Panc1 (cell line): ENCODE data around the gene FER1L5. TPM values are rescaled to one million over a fixed set of nuclear protein-coding genes. Genes with fewer than 3 reads are reported as not detected.

Source experiments
- ATAC-seq: fragments of 200-7000 bp; cut with Tn5 transposase; 2 replicates; pipeline ENCODE4 v1.9.1; 2020; ENCODE audit warnings: mild to moderate bottlenecking, moderate library complexity
- BruUV-seq: library from RNA; stranded (reverse); fragments of 400-500 nt; replicated peaks from 2 replicates; lab custom pipeline; 2021; lab: Mats Ljungman, UMichigan
- CTCF ChIA-PET: fragments of 300-600 bp; sonication (Branson Sonifier 250); formaldehyde crosslinking; loops from one replicate; lab custom pipeline; 2022; ENCODE audit warnings: antibody characterized with exemption; lab: Charles Lee
- POLR2A ChIA-PET: fragments of 300-600 bp; sonication (Branson Sonifier 250); formaldehyde crosslinking; loops from one replicate; lab custom pipeline; 2022; ENCODE audit warnings: antibody characterized with exemption; lab: Charles Lee
- DNase-seq: peaks from one replicate; pipeline ENCODE4 v3.0.0-alpha.2; 2010; ENCODE audit warnings: low read depth, low spot score
- H3K27ac ChIP-seq: 2 replicates; pipeline ENCODE4 v1.5.1; 2011; ENCODE audit warnings: mild to moderate bottlenecking, low read length, inconsistent platforms
- H3K27me3 ChIP-seq: fragments of 200-500 bp; sonication (Bioruptor generic); 2 replicates; pipeline ENCODE4 v1.6.0; 2014; ENCODE audit warnings: low read length, inconsistent platforms; ENCODE audit not compliant: control insufficient read depth, insufficient read depth
- H3K36me3 ChIP-seq: fragments of 200-500 bp; sonication (Bioruptor generic); 2 replicates; pipeline ENCODE4 v1.5.1; 2014; ENCODE audit warnings: inconsistent platforms, mild to moderate bottlenecking, low read length, moderate library complexity; ENCODE audit not compliant: control insufficient read depth, insufficient read depth
- H3K4me1 ChIP-seq: 2 replicates; pipeline ENCODE4 v1.5.1; 2011; ENCODE audit warnings: inconsistent platforms, mild to moderate bottlenecking, low read length, moderate library complexity; ENCODE audit not compliant: control insufficient read depth, insufficient read depth
- H3K4me3 ChIP-seq, 2 experiments: 2 replicates each; pipeline ENCODE4 v1.5.1; 2011 to 2012; ENCODE audit warnings: low read depth in 2 of 2, low read length in 2 of 2, mild to moderate bottlenecking in 2 of 2, inconsistent platforms in 1 of 2, moderate library complexity in 1 of 2
- H3K9me3 ChIP-seq: fragments of 200-500 bp; sonication (Bioruptor generic); 2 replicates; pipeline ENCODE4 v1.5.1; 2014; ENCODE audit warnings: low read depth, mild to moderate bottlenecking, inconsistent platforms, low read length, moderate library complexity; ENCODE audit not compliant: control insufficient read depth, insufficient read depth
- POLR2AphosphoS5 ChIP-seq: IDR thresholded peaks from 2 replicates; pipeline ENCODE4 v1.6.1; 2012; ENCODE audit warnings: mild to moderate bottlenecking, low read depth, low read length, moderate library complexity
- SIN3A ChIP-seq: IDR thresholded peaks from 2 replicates; pipeline ENCODE4 v1.6.1; 2012; ENCODE audit warnings: low read depth, mild to moderate bottlenecking, low read length, moderate library complexity, borderline replicate concordance; ENCODE audit not compliant: insufficient read depth
- TCF7L2 ChIP-seq: IDR thresholded peaks from 2 replicates; pipeline ENCODE4 v1.6.1; 2011; ENCODE audit warnings: mild to moderate bottlenecking, low read depth, low read length, inconsistent platforms
- in situ Hi-C: cut with HindIII; loops from 2 replicates; pipeline ENCODE4 v1.10.0; 2016; ENCODE audit warnings: low sequenced_read_pairs, low pct_unique_long_range_greater_than_20kb
- intact Hi-C: fragments of 100-400 bp; cut with micrococcal nuclease; formaldehyde crosslinking; loops from one replicate; pipeline ENCODE4 v1.10.0; 2022; ENCODE audit not compliant: unreplicated experiment
- total RNA-seq: library from RNA; stranded (reverse); gene quantifications from one replicate; pipeline ENCODE4 v1.2.1, GENCODE V29; 2021; ENCODE audit not compliant: unreplicated experiment
- TF ChIP-seq, protein P1 (sequence below): fragments of 450-650 bp; IDR thresholded peaks from 2 replicates; pipeline ENCODE4 v1.5.1; 2017; ENCODE audit warnings: mild to moderate bottlenecking
- TF ChIP-seq, protein P2 (sequence below), 2 experiments: IDR thresholded peaks; 2 replicates each; pipeline ENCODE4 v1.6.1; 2011 to 2012; ENCODE audit warnings: low read depth in 2 of 2, control low read depth in 1 of 2, low read length in 1 of 2, mild to moderate bottlenecking in 1 of 2, moderate library complexity in 1 of 2; ENCODE audit not compliant: insufficient read depth in 1 of 2

FER1L5 gene
- total RNA-seq, 1 experiment from 2014 or later = not detected

GRCh38 chr2:96633641-96634040 is 8.9 kb upstream of the FER1L5 start:
- peaks cover 10% of the 10 kb centered on the region for H3K4me1 ChIP-seq
- no peak for ATAC-seq
- in situ Hi-C loops = no loop called here
- TF ChIP-seq POLR2AphosphoS5 = no peak
- no peak for TF ChIP-seq TCF7L2
- TF ChIP-seq, protein P1, sequence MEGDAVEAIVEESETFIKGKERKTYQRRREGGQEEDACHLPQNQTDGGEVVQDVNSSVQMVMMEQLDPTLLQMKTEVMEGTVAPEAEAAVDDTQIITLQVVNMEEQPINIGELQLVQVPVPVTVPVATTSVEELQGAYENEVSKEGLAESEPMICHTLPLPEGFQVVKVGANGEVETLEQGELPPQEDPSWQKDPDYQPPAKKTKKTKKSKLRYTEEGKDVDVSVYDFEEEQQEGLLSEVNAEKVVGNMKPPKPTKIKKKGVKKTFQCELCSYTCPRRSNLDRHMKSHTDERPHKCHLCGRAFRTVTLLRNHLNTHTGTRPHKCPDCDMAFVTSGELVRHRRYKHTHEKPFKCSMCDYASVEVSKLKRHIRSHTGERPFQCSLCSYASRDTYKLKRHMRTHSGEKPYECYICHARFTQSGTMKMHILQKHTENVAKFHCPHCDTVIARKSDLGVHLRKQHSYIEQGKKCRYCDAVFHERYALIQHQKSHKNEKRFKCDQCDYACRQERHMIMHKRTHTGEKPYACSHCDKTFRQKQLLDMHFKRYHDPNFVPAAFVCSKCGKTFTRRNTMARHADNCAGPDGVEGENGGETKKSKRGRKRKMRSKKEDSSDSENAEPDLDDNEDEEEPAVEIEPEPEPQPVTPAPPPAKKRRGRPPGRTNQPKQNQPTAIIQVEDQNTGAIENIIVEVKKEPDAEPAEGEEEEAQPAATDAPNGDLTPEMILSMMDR = no peak
- TF ChIP-seq SIN3A = no peak
- TF ChIP-seq, protein P2, sequence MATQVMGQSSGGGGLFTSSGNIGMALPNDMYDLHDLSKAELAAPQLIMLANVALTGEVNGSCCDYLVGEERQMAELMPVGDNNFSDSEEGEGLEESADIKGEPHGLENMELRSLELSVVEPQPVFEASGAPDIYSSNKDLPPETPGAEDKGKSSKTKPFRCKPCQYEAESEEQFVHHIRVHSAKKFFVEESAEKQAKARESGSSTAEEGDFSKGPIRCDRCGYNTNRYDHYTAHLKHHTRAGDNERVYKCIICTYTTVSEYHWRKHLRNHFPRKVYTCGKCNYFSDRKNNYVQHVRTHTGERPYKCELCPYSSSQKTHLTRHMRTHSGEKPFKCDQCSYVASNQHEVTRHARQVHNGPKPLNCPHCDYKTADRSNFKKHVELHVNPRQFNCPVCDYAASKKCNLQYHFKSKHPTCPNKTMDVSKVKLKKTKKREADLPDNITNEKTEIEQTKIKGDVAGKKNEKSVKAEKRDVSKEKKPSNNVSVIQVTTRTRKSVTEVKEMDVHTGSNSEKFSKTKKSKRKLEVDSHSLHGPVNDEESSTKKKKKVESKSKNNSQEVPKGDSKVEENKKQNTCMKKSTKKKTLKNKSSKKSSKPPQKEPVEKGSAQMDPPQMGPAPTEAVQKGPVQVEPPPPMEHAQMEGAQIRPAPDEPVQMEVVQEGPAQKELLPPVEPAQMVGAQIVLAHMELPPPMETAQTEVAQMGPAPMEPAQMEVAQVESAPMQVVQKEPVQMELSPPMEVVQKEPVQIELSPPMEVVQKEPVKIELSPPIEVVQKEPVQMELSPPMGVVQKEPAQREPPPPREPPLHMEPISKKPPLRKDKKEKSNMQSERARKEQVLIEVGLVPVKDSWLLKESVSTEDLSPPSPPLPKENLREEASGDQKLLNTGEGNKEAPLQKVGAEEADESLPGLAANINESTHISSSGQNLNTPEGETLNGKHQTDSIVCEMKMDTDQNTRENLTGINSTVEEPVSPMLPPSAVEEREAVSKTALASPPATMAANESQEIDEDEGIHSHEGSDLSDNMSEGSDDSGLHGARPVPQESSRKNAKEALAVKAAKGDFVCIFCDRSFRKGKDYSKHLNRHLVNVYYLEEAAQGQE (IDR thresholded peaks at IDR 0.05; ENCODE audit: insufficient read depth in 1 of 2, low read depth in 2 of 2, low read length in 1 of 2) = no peak
- no peak overlapping the region for H3K27ac ChIP-seq
- intact Hi-C loops = no loop called here
- peaks cover 16% of the 10 kb centered on the region for H3K36me3 ChIP-seq
- DNase-seq = no peak
- CTCF ChIA-PET = no interaction called here
- no peak overlapping the region for H3K4me3 ChIP-seq
- BruUV-seq = no TSS peak
- no peaks in the 10 kb centered on the region for H3K27me3 ChIP-seq
- H3K9me3 ChIP-seq = no peaks in the 10 kb centered on the region
- POLR2A ChIA-PET = interaction anchor here (0.7 kb wide), 2 partner anchors 12 to 140 kb away, joined by 6 to 8 read pairs; no protein-coding TSS in a partner anchor

- ATAC-seq (no peak), DNase-seq (no peak)
- peak overlapping the region; percentile 90 for H3K27ac ChIP-seq
- H3K9me3 ChIP-seq = no peaks in the 10 kb centered on the region
- no peaks in the 10 kb centered on the region for H3K27me3 ChIP-seq
- peaks cover 10% of the 10 kb centered on the region for H3K4me1 ChIP-seq
- intact Hi-C loops = no loop called here
- TF ChIP-seq, protein P1 = no peak
- TF ChIP-seq SIN3A = no peak
- TF ChIP-seq TCF7L2 = no peak
- TF ChIP-seq, protein P2 (IDR thresholded peaks at IDR 0.05; ENCODE audit: insufficient read depth in 1 of 2, low read depth in 2 of 2, low read length in 1 of 2) = no peak
- no peak for TF ChIP-seq POLR2AphosphoS5
- peaks cover 5% of the 10 kb centered on the region; the same call in 1 of the 2 replicates for H3K36me3 ChIP-seq
- no TSS peak for BruUV-seq
- H3K4me3 ChIP-seq = peak overlapping the region; percentile 76 to 86
- in situ Hi-C loops = no loop called here
- POLR2A ChIA-PET = no interaction called here
- CTCF ChIA-PET = no interaction called here
Observed at GRCh38 chr2:96636551-96637171, 5.9 kb upstream of the FER1L5 start.
